Activated naive CD4-positive, alpha-beta T cell treated with anti-CD3 and anti-CD28 coated beads, Interleukin-2, amount 50 U/mL, for 16 hours (primary cell): ENCODE results near the gene NFATC2.
"Not testable (repeated sequence)": the region's sequence is repeated elsewhere in the genome, so short reads cannot be mapped to it uniquely, and the experiment has no call there.

Experiments
- DNase-seq: peaks from one replicate; pipeline ENCODE4 v3.0.0-alpha.2; 2020

NFATC2 gene

DNA sequence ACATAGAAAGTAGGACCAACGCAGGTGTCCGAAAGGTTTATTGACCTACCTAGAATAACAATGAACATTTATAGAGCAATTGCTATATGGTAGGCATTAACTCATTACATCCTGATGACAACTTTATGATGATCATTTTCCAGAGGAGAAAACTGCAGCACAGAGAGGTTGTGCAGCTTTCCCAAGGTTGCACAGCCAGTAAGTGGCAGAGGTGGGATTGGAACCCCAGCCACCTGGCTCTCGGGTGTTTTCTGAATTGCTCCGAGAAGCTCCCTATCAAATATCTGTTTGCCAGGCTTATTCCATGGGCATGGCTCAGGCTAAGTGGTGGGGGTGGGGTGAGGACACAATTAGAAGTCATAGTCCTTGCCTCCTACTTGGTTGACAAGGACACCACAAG, 24.1 kb upstream of the NFATC2 start:
- no peak for DNase-seq

DNA sequence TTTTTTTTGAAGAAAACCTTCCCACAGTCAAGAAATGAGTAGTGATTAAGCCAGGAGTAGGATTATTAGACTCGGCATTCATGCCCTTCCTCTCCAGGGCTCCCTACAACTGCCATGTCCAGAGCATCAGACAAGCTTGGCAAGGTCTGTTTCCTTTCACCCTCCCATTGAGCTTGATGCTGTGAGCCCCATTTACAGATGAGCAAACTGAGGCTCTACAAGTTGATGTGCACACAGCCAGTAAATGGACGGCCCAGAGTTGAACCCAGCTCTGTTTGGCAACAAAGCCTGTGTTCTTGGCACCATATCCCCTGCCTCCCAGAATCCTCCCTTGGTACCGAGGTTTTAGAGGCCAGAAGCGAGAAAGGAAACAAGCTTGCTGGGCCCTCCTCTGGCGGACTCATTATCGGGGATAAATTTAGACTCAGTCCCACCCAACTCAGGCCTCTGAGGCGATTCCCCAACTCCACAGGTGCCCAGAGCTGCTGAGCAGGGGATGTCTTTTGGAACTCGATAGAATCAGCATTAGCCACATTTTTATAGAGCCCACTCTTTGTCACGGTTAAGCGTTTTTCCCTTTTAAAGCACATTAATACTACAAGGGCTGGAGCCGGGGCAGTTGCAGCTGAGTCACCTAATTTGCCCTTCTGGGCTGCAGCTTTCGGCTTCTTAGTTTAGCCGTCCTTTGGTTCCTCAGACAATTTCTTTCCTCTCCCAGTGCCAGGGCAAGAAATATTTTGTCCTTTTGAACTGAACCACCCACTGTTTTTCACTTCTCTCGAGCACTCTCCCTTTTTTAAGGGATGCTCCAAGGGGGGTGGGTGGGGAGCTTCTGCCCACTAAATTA, 23.0 kb upstream of the NFATC2 start:
- no peak for DNase-seq

DNA sequence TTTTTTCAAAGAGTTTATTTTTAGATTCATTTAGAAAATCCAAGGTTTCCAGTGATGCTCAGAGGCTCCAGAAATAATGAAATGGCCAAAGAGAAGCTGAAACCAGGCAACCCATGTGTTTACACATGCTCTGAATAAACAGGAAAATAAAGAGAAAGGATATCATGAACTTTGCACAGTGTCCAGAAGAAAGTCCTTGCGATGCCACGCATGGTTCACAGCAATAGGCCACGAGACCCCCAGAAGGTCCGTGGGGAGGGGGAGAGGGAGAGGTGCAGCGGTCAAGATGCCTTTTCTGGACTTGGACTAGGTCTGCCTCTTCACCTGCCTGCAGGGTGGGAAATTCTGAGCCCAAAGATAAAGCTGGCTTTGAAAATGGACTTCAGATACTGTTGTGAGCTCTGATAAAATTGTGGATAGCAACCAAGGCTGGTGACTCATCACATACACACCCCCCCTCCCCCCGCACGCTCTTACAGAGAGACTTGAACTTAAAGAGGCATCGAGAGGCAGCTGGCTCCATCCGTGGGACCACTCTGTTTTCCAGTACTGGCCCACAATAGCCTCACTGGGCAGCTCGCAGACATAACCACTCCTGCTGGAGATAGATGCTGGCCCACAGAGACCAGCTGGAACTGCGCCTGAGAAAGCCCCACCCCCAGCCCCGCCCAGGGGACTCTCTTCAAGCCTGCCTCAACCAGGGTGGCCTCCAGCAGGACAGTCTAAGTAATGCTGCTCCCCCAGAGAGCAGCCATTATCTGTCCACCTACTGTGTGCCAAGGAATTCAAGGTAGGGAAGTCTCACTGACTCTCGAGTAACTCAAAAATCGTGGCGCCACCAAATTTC, 21.2 kb upstream of the NFATC2 start:
- DNase-seq = peak; percentile 33

DNA sequence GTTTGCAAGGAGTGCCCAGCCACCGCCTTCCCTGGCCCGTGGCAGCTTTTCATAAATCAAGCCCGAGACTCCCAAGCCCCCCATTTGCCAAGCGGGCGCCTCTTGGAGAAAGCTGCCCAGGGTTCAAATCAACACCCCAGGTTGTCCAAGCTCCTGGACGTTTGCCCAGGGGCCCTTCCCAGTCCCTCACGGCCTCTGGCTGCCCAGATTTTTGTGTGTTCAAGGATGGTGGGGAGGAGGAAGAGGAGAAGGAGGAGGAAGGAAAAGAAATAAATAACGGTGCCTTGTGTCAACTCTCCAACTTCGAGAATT, 20.6 kb upstream of the NFATC2 start:
- DNase-seq = no peak

DNA sequence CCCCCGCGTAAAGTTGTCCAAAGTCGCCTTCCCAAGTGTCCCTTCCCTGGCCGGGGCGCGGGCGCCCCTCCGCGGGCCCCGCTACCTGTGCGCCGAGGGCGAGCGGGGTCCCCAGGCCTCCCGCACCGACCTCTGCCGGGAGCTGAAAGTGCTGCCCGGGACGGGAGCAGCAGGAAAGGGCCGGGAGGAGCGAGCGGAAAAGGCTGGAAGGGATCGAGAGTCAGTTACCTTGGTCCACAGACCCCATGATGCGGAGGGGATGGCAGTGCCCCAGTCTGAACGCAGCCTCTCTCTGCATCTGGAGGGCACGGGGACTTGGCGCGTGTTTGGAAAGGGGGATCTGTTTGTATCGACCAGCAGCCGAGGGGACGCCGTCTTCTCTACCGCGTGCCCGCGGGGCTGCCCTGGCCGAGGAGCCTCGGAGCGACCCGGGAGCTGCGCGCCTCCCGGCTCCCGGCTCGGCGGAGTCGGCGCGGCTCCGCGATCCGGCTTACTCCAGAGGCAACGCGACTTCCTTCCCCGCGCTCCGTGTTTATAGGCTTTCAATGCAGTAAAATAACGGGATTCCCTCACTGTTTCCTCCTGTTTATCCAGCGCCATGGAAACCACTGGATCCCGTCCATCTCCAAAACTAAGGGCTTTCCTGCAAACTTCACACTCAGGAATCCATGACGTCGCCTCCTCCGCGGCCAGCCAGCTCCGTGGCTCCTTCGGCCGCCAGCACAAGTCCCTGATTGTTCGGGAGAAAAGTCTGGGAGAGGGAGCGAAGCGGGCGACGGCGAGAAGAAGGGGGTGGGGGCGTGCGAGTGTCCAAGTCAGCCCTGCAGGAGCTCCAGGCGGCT, 20.0 kb upstream of the NFATC2 start:
- DNase-seq = peak; percentile 26

DNA sequence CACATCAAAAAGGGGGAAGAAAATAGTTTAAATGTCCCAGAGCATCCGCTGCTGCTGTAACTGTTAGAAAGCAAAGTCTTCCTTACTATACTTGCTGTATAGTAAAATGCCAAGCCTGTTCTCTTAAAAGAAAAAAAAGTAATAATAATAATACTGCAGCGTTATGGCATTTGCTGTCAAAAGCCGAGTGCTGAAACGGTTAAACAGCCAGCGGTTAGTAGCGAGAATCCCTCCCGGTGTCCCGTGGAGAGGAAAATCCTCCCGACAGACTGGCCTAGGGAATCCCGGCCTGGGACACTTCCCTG, 19.5 kb upstream of the NFATC2 start:
- no peak for DNase-seq

DNA sequence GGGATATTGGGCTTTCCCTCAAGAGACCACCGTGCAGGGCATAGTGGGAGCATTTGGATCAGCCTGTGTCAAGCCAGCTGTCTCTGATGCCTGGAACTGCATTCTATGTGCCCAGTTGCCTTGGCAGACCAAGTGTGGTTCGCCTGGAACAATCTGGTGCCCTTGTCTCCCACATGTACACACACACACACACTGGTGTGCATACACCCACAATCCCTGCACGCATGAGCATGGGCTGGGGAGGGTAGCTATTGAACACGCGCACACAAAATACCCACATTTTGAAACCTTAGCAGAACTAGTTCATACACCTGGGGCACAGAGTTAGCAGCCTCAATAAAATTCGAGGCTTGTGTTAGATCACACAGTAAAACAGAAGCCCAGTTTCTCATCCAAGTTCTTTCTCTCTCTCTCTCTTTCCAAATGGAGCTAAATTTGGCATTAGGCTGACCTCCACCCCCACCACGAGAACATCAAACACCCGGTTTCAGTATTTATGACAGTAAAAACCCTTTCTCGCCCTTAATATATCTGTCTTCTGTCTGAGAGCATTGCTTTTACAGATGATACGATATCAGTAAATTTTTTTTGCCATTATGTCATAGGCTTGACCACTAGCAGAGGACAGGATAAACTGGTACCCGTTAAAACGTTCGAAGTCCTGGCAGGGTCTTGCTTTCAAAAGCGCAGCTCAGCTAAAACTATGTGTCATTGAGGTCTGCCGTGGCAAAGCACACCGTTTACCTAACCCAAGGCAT, 18.2 kb upstream of the NFATC2 start:
- no peak for DNase-seq

DNA sequence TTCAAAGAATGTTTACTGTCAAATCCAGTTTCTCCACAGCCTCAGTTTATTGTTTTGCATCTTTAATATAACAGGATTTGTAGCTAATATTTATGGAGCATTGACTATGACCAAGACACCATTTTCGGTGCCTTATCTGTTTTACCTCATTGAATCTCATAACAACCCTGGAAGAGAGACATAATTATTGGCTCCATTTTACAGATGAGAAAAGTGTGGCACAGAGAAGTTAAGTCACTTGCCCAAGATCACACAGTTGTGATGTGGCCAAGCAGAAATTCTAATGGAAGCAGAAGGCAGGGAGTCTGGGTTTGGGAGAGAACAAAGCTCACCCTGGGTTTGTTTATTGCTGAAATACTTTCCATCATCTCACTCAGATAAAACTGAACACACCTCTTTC, 17.5 kb upstream of the NFATC2 start:
- no peak for DNase-seq

DNA sequence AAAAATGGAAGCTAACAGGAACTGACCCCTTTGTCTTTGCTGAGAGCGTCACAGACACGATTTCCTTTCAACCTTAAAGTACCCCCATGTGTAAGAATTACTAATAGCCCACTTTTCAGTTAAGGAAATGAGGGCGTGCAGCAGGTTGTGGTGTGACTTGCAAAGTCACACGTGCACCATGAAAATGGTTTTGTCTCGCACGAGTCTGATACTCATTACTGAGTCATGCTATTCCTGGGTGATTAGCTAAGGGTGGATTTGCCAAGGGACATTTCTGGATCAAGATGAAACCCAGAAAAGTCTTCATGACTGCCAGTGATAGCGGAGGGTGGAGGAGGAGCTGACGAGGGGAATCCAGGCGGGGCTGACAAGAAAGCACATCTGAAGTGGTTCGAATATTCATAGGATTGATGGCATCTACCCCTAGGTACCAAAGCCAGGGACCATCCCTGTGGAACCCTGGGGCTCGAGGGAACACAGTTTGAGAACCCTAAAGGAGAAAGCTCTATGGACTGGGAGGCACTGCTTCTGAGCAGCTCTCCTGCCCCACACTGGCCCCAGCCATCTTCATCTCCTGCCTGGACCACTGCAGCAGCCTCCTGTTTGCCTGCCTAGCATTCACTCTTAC, 12.1 kb upstream of the NFATC2 start:
- no peak for DNase-seq

DNA sequence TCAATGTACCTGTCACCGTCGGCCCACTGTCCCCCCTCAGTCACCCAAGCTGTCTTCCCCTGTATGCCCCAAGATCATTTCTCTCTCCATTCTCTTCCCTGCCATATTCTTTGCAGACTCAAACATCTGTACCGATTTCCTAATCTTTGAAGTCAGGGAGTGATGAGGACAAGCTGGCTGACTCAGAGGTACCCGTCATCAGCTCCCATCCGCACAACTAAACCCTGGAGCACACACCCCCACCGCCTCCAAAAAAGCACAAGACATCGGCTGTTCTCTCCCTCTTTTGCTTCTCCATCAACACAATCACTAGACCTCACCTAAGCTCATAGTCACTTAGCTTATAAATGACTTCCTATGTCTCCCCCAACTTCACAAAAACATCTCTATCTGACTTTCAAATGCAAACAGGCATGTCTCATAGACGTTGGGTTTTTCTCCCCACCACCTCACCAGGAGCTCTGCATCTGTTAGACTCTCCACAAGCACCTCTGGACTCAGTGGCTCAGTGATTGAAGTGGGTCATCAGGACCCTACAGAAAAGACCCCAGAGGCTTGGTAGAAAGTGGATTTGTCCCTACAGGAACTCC, 11.5 kb upstream of the NFATC2 start:
- DNase-seq = no peak

DNA sequence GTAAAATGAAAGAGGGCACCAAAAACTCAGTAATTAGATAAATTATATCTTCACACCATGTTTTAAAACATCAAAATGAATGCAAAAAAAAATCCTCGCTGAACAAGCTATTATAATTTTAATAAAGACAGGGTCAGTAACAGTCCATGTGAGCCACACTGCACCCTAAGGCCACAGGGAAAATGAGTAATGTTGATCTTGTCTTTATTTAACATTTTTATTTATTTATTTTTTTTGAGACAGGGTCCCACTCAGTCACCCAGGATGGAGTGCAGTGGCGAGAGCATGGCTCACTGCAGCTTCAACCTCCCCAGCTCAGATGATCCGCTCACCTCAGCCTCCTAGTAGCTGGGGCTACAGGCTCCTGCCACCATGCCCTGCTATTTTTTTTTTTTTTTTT, 8.7 kb upstream of the NFATC2 start:
- DNase-seq = no peak

DNA sequence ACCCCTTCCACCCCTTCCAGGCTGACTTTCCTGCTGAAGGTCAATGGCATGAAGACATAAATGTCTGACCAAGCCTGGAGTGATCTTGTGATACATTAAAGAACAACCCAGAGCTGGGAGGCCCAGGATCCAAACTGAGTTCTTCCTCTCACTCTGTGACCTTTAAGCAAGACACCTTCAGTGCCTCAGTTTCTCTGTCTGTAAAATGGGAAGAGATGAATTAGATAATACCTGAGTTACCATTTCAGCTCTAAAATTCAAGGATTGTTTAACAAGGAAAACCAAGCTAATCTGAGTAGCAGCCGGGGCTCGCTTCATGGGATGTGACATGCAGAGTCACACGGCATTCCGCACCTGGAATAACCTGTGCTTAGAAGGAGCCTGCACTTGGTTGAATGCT, 7.0 kb upstream of the NFATC2 start:
- no peak for DNase-seq

DNA sequence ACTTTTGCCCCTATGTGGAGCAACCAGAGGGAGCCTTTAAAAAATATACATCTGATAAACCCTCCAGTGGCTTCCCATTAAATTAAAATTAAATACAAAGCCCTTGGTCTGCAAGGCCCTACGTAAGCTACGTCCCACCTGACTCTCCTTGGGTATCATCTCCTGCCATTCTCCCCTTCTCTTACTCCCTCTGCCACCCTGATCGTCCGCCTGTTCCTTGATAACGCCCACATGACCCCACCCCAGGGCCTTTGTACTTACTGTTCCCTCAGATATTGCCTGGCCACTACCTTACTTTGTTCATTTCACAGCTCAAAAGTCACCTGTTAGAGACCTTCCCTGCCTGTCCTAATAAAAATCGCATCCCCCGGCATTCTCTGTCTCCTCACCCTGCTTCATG, 5.4 kb upstream of the NFATC2 start:
- no peak for DNase-seq

DNA sequence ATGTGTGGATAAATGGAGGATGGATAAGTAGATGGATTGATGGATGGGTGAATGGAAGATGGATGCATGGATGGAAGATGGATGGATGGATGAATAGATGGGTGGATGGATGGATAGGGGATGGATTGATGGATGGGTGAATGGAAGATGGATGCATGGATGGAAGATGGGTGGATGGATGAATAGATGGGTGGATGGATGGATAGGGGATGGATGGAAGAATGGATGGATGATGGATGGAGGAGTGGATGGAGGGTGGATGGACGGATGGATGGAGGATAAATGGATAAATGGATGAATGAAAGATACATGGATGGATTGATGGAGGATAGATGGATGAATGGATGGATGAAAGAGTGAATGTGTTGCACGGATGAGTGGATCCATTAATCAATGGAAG, 3.0 kb upstream of the NFATC2 start:
- DNase-seq = no peak

DNA sequence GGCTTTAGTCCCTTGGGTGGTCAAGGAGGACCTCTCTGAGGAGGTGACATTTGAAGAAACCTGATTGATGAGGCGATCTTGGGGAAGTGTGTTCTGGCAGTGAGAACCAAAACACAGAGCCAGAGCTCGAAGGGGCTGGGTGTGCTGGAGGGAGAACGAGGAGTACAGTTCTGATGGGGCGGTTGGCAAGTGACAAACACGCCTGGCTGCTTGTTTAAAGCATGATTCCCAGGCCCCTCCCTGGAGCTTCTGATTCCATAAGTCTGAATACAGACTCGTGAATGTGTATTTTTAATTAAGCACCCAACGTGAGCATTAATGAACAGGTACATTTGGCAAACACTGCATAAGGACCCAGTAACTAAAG, 886 bp upstream of the NFATC2 start:
- no peak for DNase-seq

DNA sequence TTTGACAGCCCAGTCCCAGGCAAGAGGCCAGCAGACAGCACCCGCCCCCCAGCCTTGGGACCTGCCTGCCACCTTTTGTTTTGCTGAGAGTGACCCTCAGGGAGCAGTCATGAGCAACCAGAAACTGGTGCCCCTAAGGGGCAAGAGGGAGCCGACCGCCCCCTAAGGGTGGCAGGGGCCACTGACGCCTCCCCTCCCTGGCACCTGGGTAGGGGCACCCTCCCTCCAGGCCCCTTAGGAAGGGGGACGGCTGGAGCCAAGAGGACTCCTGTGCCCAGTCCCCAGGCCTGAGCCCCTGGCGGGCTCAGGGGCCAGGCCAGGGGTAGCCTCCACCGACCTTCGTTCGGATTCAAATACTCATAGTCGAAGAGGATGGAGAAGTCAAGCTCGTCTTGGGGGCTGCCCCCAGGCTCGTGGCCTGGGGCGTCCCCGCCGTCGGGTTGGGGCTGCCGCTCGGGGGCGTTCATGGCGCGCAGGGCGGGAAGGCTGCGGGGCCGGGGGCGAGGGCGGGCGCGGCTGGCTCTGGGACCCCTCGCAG, 417 bp downstream of the NFATC2 start:
- DNase-seq = peak; percentile 62

DNA sequence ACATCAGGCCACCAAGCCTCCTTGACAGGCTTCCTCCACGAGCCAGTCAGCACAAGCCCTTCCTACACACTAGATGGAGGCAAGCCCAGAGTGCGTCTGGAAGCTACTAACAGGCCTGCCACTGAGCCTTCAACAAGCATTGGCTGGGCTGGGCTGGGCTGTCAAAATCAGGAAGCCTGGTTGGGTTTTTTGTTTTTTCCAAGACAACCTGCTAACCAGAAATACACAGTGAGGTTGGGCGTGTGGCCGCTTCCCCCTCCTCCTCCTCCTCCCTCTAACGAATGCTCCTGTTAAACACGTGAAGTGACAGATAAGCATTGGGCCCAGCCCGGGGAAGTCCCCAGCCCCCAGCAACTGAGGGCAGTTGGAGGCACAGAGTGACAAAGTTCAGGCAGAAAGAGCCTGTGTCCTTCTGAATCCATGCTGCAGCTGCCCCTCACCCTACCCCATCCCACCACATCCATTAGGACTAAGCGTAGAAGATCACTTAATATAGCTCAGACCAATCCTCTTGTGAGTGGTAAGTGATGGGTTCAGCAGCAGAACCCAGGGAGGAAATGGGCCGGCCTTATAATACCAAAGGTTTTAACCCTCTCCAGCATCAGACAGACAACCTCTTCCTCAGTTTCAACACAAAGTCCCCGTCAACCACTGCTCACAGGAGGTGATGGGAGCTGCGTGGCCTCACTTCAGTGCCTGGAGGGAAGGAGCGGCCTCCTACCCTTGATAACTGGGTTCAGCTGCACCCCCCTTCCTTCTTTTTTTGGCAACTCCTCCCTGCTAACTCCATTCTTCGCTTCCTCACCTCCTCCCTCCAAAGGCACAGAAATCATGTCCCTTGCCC, 1.1 kb downstream of the NFATC2 start:
- peak; percentile 69 for DNase-seq

DNA sequence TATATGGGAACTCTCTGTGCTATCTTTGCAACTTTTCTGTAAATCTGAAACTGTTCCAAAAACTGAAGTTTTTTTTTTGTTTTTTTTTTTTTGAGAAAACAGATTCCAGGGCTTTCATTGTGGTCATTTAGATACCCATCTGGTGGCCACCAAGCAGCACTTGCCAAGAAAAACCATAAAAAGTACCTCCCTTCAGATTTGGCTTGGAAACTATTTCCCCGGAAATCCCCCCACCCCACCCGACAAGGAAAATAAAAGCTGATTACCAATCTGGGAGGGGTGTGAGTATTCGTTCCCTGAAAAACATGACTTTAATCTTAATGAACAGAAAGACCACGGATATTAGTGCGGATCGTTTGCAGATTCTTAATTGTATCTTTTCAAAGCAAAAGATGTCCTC, 1.9 kb downstream of the NFATC2 start:
- no peak for DNase-seq

DNA sequence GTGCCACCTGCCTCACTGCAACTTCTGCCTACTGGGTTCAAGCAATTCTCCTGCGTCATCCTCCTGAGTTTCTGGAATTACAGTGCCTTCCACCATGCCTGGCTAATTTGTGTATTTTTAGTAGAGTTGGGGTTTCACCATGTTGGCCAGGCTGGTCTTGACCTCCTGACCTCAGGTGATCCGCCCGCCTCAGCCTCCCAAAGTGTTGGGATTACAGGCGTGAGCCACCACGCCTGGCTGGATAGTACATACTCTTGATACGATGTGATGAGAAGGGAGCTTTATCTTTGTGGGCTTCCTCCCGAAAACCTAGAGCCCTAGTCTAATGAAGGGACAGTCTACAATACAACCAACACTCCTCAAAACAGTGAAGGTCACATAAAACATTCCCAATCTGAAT, 2.4 kb downstream of the NFATC2 start:
- DNase-seq = not testable (repeated sequence)

DNA sequence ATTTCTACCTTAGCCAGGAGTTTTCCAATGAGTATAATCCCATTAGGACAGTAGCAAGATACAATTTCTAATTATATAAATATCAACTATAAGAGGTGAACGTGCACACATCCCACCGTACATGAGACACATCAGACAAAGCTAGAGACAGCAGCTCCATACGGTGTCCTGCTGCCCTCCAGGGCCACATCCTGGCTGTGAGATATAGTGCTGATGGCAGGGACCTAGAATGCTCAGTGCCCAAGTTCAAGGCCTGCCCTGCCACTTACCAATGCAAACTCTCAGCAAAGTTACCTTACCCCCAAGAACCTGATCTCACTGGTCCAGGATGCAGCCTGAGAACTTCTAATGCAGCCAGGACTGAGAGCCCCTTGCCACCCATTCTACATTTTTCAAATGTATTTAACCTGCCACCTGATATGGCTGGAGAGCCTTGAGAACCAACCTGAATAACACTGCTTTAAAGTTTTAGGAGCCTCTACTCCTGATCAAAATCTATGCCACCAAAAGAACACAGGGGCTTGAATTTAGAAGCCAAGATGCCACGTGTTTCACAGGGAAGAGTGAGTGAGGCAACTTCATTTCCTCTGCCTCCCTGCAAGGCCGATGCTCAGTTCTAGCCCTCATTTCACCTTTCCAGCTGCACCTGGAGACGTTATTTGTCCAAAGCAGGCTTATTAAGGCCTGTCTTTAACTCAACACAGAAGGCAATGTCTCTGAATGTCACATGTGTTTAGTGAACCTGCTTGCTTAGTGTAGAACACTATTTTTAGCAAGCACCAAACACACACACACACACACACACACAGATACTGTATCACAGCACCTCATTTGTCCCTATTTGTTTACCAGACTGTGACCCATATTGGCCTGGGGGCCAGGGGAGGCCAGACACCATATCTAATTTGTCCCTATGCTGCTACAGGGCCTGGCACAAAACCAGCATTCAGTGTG, 6.1 kb downstream of the NFATC2 start:
- no peak for DNase-seq
